ENCODE results near the gene EPN1. TPM values are rescaled to one million over a fixed set of nuclear protein-coding genes. Genes with fewer than 3 reads are reported as not detected.
A peak's percentile ranks its signal among the peaks of the same experiment; 100 is the strongest.

The EPN1 gene
- total and polyA plus RNA-seq, 2 of the 13 experiments (the other 11 are each of a cell fraction or from before 2014, with no cell fraction given), result 28.9 to 31.7 TPM

- TF ChIP-seq MED8 (CRISPR knock-in tag; IDR thresholded peaks at IDR 0.05; ENCODE audit: insufficient replicate concordance) (no peak), ZNF768 (CRISPR knock-in tag; IDR thresholded peaks at IDR 0.05) (peak; percentile 12; the same call in 1 of the 2 replicates)
- no peak overlapping the region for H3K27ac ChIP-seq (ENCODE audit: extremely low read length, insufficient read depth, low read length)
- POLR2A ChIA-PET, result no interaction called here
Measured at GRCh38 chr19:55667511-55667910, 7.5 kb upstream of the EPN1 start.

GRCh38 chr19:55667958-55668357 is 7.1 kb upstream of the EPN1 start:
- Histone ChIP-seq H3K27me3 (ENCODE audit: control insufficient read depth in 1 of 2, insufficient read depth in 2 of 2, low read length in 2 of 2) (no peaks in the 10 kb centered on the region), H3K4me3 (replicated peaks in 1 of 3; ENCODE audit: insufficient read depth in 1 of 3, low read depth in 2 of 3, low read length in 3 of 3) (no peak overlapping the region), H3K27ac (ENCODE audit: extremely low read length, insufficient read depth, low read length) (no peak overlapping the region), H4K20me1 (ENCODE audit: insufficient read depth, low read length) (peaks cover 55% of the 10 kb centered on the region), H3K4me1 (ENCODE audit: insufficient read depth, low read length) (peaks cover 18% of the 10 kb centered on the region), H3K36me3 (replicated peaks in 1 of 2; ENCODE audit: control insufficient read depth in 1 of 2, insufficient read depth in 2 of 2, low read length in 2 of 2) (peaks cover 54 to 74% of the 10 kb centered on the region in 2 experiments), H3K79me2 (ENCODE audit: insufficient read depth, low read length) (peaks cover 52% of the 10 kb centered on the region), H3K4me2 (ENCODE audit: low read depth, low read length) (no peak overlapping the region), H3K9ac (ENCODE audit: insufficient read depth, low read depth, low read length) (no peak overlapping the region), H3K9me3 (ENCODE audit: low read length) (no peaks in the 10 kb centered on the region), H2AFZ (ENCODE audit: low read length) (no peak overlapping the region)
- intact Hi-C loops (cut with micrococcal nuclease; ENCODE audit: unreplicated experiment), result no loop called here
- DNase-seq (ENCODE audit: low spot score) (no peak), FAIRE-seq (no peak), ATAC-seq (no peak)
- in situ Hi-C loops (cut with HindIII; ENCODE audit: extremely low pct_ligation_motif_present, low pct_unique_long_range_greater_than_20kb), result no loop called here
- no TSS peak for BruUV-seq (replicated peaks)
- ChIA-PET POLR2A (interaction anchor here (0.9 kb wide), 1 partner anchor 14 kb away, joined by 4 read pairs; the partner anchor contains the start of gene U2AF2), CTCF (ENCODE audit: low intra/inter-chr PET ratio, low total read pairs) (no interaction called here)
- 81% methylated on average over 6 of the region's 11 CpGs for WGBS (ENCODE audit: low lambda C conversion rate)
- TF ChIP-seq ZBTB34 (CRISPR knock-in tag; IDR thresholded peaks at IDR 0.05) (no peak), RBM22 (optimal IDR thresholded peaks at IDR 0.05; ENCODE audit: low read length) (peak; percentile 30), ZNF407 (CRISPR knock-in tag; IDR thresholded peaks at IDR 0.05; ENCODE audit: not compliant biosample characterization) (no peak), MXD3 (CRISPR knock-in tag; IDR thresholded peaks at IDR 0.05) (no peak)

More at GRCh38 chr19:55667511-55667910, 7.5 kb upstream of the EPN1 start:
- WGBS (ENCODE audit: low lambda C conversion rate), result 96% methylated on average over 10 of the region's 12 CpGs
- intact Hi-C loops (cut with micrococcal nuclease; ENCODE audit: unreplicated experiment) (no loop called here), in situ Hi-C loops (cut with HindIII; ENCODE audit: extremely low pct_ligation_motif_present, low pct_unique_long_range_greater_than_20kb) (no loop called here)
- Histone ChIP-seq H3K27me3 (ENCODE audit: control insufficient read depth in 1 of 2, insufficient read depth in 2 of 2, low read length in 2 of 2) (no peaks in the 10 kb centered on the region), H3K9me3 (ENCODE audit: low read length) (no peaks in the 10 kb centered on the region), H2AFZ (ENCODE audit: low read length) (no peak overlapping the region), H3K79me2 (ENCODE audit: insufficient read depth, low read length) (peaks cover 54% of the 10 kb centered on the region), H3K4me3 (replicated peaks in 1 of 3; ENCODE audit: insufficient read depth in 1 of 3, low read depth in 2 of 3, low read length in 3 of 3) (no peak overlapping the region), H3K36me3 (replicated peaks in 1 of 2; ENCODE audit: control insufficient read depth in 1 of 2, insufficient read depth in 2 of 2, low read length in 2 of 2) (peaks cover 58 to 76% of the 10 kb centered on the region in 2 experiments), H3K9ac (ENCODE audit: insufficient read depth, low read depth, low read length) (no peak overlapping the region), H3K4me1 (ENCODE audit: insufficient read depth, low read length) (peaks cover 18% of the 10 kb centered on the region), H3K4me2 (ENCODE audit: low read depth, low read length) (no peak overlapping the region), H4K20me1 (ENCODE audit: insufficient read depth, low read length) (peaks cover 55% of the 10 kb centered on the region)
- FAIRE-seq (no peak), ATAC-seq (no peak), DNase-seq (ENCODE audit: low spot score) (no peak)
- CTCF ChIA-PET (ENCODE audit: low intra/inter-chr PET ratio, low total read pairs), result no interaction called here
- no TSS peak for BruUV-seq (replicated peaks)
